ENCODE results near the gene ORM1. TPM values are rescaled to one million over a fixed set of nuclear protein-coding genes. Genes with fewer than 3 reads are reported as not detected.
A peak's percentile ranks its signal among the peaks of the same experiment; 100 is the strongest.

ORM1 gene
- total and polyA plus RNA-seq, 2 donors from 2014 or later: 0.73 TPM; not detected in 1

DNA sequence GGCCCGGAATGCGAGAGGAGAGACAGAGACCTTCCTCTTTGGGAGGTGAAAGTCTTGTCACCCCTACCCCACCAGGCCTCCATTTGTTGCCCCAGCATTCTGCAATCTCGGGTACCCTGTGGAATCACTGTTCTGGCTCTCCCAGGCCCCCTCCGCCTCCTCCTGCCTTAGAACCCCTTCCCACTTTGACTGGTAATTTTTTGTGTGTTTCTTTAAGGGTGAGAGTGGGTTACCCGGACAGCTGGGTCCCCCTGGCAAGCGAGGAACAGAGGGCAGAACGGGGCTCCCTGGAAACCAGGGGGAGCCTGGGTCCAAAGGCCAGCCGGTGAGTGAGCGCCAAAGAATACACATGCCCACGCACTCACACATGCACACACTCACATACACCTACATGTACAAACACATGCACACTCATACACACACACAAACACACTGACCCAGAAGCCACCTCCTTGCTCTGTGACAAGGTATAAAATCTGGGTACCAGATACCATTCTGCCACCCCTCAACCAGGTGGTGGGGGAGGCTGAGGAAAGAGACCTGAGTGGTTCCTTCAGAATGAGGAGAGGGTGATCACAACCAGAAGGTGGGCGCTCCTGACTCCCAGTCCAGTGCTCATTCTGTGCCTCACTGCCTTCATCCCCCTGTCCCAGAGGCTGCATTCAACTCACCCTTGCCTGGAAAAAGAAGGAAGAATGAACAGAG is 30.9 kb upstream of the ORM1 start:
- H3K4me3 ChIP-seq (ENCODE audit: low read length in 3 of 3): no peak overlapping the region
- H3K27me3 ChIP-seq (ENCODE audit: control insufficient read depth, insufficient read depth, low read length): no peaks in the 10 kb centered on the region
- DNase-seq: peak in 2 of 5 donors; percentile 27 to 28
- peaks cover 4 to 9% (median 5%) of the 10 kb centered on the region in 3 donors for H3K36me3 ChIP-seq (ENCODE audit: control insufficient read depth in 2 of 3, insufficient read depth in 3 of 3, low read length in 3 of 3)
- peaks cover 0 to 6% (median 3%) of the 10 kb centered on the region in 3 donors for H3K4me1 ChIP-seq (ENCODE audit: control insufficient read depth in 2 of 3, insufficient read depth in 2 of 3, low read depth in 1 of 3, low read length in 3 of 3)
- H3K9ac ChIP-seq (ENCODE audit: low read length in 3 of 3): no peak overlapping the region
- H3K9me3 ChIP-seq (ENCODE audit: control insufficient read depth in 2 of 3, insufficient read depth in 1 of 3, low read length in 3 of 3): no peaks in the 10 kb centered on the region
- TF ChIP-seq, protein P1, sequence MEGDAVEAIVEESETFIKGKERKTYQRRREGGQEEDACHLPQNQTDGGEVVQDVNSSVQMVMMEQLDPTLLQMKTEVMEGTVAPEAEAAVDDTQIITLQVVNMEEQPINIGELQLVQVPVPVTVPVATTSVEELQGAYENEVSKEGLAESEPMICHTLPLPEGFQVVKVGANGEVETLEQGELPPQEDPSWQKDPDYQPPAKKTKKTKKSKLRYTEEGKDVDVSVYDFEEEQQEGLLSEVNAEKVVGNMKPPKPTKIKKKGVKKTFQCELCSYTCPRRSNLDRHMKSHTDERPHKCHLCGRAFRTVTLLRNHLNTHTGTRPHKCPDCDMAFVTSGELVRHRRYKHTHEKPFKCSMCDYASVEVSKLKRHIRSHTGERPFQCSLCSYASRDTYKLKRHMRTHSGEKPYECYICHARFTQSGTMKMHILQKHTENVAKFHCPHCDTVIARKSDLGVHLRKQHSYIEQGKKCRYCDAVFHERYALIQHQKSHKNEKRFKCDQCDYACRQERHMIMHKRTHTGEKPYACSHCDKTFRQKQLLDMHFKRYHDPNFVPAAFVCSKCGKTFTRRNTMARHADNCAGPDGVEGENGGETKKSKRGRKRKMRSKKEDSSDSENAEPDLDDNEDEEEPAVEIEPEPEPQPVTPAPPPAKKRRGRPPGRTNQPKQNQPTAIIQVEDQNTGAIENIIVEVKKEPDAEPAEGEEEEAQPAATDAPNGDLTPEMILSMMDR (IDR thresholded peaks at IDR 0.05; ENCODE audit: borderline replicate concordance, extremely low read depth, insufficient read depth): no peak
- no peak overlapping the region for H3K27ac ChIP-seq (ENCODE audit: low read depth in 2 of 2, low read length in 2 of 2)
- intact Hi-C loops (cut with DNase I): loop anchor here (10.0 kb wide), 1 partner anchor 207 kb away; no protein-coding TSS in a partner anchor
- no peak for FAIRE-seq

DNA sequence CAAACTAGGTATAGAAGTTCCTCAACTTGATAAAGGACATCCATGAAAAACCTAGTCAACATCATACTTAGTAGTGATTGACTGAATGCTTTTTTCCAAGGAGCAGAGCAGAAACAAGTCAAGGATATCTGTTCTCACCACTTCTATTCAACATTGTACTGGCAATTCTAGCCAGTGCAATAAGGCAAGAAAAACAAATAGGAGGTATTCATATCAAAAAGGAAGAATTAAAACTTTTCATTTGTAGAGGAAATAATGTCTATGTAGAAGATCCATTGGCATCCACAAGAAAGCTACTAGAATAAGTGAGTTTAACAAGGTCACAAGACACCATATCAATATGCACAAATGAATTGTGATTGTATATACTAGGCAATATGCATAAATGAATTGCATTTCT is 28.2 kb upstream of the ORM1 start:
- H3K36me3 ChIP-seq (ENCODE audit: control insufficient read depth in 2 of 3, insufficient read depth in 3 of 3, low read length in 3 of 3): peaks cover 4 to 13% (median 7%) of the 10 kb centered on the region in 3 donors
- FAIRE-seq (no peak), DNase-seq (no peak)
- H3K4me3 ChIP-seq (ENCODE audit: low read length in 3 of 3): no peak overlapping the region
- no peak overlapping the region for H3K9ac ChIP-seq (ENCODE audit: low read length in 3 of 3)
- TF ChIP-seq, protein P1 (IDR thresholded peaks at IDR 0.05; ENCODE audit: borderline replicate concordance, extremely low read depth, insufficient read depth): no peak
- H3K4me1 ChIP-seq (ENCODE audit: control insufficient read depth in 2 of 3, insufficient read depth in 2 of 3, low read depth in 1 of 3, low read length in 3 of 3): no peaks in the 10 kb centered on the region
- intact Hi-C loops (cut with DNase I): loop anchor here (10.0 kb wide), 1 partner anchor 210 kb away; no protein-coding TSS in a partner anchor
- H3K9me3 ChIP-seq (ENCODE audit: control insufficient read depth in 2 of 3, insufficient read depth in 1 of 3, low read length in 3 of 3): no peaks in the 10 kb centered on the region
- no peaks in the 10 kb centered on the region for H3K27me3 ChIP-seq (ENCODE audit: control insufficient read depth, insufficient read depth, low read length)
- H3K27ac ChIP-seq (ENCODE audit: low read depth in 2 of 2, low read length in 2 of 2): no peak overlapping the region

DNA sequence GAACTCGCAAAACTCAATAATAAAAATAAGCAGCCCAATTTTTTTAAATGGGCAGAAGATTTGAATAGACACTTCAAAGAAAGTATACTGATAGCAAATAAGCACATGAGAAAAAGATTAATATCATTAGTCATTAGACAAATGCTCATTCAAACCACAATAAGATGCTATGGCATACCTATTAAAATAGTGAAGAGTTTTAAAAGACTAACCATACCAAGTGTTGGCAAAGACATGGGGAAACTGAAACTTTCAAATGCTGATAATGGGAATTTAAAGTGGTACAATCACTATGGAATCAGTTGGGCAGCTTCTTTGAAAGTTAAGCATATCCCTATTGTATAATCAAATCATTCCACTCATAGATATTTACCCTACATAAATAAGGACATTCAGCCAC is 26.6 kb upstream of the ORM1 start:
- H3K4me3 ChIP-seq (ENCODE audit: low read length in 3 of 3): no peak overlapping the region
- TF ChIP-seq, protein P1 (IDR thresholded peaks at IDR 0.05; ENCODE audit: borderline replicate concordance, extremely low read depth, insufficient read depth): no peak
- no peaks in the 10 kb centered on the region for H3K4me1 ChIP-seq (ENCODE audit: control insufficient read depth in 2 of 3, insufficient read depth in 2 of 3, low read depth in 1 of 3, low read length in 3 of 3)
- no peak for FAIRE-seq
- DNase-seq: no peak
- no peak overlapping the region for H3K27ac ChIP-seq (ENCODE audit: low read depth in 2 of 2, low read length in 2 of 2)
- no peak overlapping the region for H3K9ac ChIP-seq (ENCODE audit: low read length in 3 of 3)
- peaks cover 4 to 22% (median 7%) of the 10 kb centered on the region in 3 donors for H3K36me3 ChIP-seq (ENCODE audit: control insufficient read depth in 2 of 3, insufficient read depth in 3 of 3, low read length in 3 of 3)
- no peaks in the 10 kb centered on the region for H3K27me3 ChIP-seq (ENCODE audit: control insufficient read depth, insufficient read depth, low read length)
- intact Hi-C loops (cut with DNase I): loop anchor here (10.0 kb wide), 1 partner anchor 212 kb away; no protein-coding TSS in a partner anchor
- H3K9me3 ChIP-seq (ENCODE audit: control insufficient read depth in 2 of 3, insufficient read depth in 1 of 3, low read length in 3 of 3): no peaks in the 10 kb centered on the region
